ENCODE data around the gene KCNMA1.

The KCNMA1 gene

DNA sequence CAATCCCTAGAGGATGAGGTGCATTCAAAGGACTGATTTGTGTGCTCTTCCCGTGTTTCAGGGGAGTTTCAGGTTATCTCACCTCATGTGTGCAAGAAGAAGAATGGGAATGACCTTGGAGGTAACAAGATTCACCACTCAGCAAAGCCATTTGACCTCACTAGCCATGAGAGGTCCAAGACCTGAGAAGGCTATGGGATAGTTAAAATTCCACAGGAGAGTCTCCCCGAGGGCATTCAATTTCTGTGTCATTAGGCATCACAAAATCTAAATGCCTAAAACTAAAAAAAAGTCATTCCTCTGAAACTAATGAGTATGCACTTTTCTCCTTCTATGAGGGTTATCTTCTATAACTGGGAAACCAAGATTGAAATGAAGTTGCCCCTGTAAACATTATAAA, 433.4 kb downstream of the KCNMA1 start:
- no peak for TF ChIP-seq MYC (IDR thresholded peaks at IDR 0.05; ENCODE audit: low read depth, low read length)
- TF ChIP-seq, protein P1, sequence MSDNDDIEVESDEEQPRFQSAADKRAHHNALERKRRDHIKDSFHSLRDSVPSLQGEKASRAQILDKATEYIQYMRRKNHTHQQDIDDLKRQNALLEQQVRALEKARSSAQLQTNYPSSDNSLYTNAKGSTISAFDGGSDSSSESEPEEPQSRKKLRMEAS (IDR thresholded peaks at IDR 0.05; ENCODE audit: low read depth, low read length): no peak
- no peak for TF ChIP-seq POLR2A (IDR thresholded peaks at IDR 0.05; ENCODE audit: extremely low read depth, insufficient read length)
- TF ChIP-seq, protein P2, sequence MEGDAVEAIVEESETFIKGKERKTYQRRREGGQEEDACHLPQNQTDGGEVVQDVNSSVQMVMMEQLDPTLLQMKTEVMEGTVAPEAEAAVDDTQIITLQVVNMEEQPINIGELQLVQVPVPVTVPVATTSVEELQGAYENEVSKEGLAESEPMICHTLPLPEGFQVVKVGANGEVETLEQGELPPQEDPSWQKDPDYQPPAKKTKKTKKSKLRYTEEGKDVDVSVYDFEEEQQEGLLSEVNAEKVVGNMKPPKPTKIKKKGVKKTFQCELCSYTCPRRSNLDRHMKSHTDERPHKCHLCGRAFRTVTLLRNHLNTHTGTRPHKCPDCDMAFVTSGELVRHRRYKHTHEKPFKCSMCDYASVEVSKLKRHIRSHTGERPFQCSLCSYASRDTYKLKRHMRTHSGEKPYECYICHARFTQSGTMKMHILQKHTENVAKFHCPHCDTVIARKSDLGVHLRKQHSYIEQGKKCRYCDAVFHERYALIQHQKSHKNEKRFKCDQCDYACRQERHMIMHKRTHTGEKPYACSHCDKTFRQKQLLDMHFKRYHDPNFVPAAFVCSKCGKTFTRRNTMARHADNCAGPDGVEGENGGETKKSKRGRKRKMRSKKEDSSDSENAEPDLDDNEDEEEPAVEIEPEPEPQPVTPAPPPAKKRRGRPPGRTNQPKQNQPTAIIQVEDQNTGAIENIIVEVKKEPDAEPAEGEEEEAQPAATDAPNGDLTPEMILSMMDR (IDR thresholded peaks at IDR 0.05; ENCODE audit: low read depth, low read length): no peak
- no peak for DNase-seq (ENCODE audit: low read depth)

GRCh38 chr10:77202857-77203256, 434.8 kb downstream of the KCNMA1 start:
- TF ChIP-seq, protein P1 (IDR thresholded peaks at IDR 0.05; ENCODE audit: low read depth, low read length): no peak
- TF ChIP-seq, protein P2 (IDR thresholded peaks at IDR 0.05; ENCODE audit: low read depth, low read length): no peak
- TF ChIP-seq POLR2A (IDR thresholded peaks at IDR 0.05; ENCODE audit: extremely low read depth, insufficient read length): no peak
- TF ChIP-seq MYC (IDR thresholded peaks at IDR 0.05; ENCODE audit: low read depth, low read length): no peak
- DNase-seq (ENCODE audit: low read depth): no peak
- no peak overlapping the region for H3K4me3 ChIP-seq (ENCODE audit: low read depth, low read length)

More for the DNA sequence above, 433.4 kb downstream of the KCNMA1 start:
- H3K4me3 ChIP-seq (ENCODE audit: low read depth, low read length): no peak overlapping the region

DNA sequence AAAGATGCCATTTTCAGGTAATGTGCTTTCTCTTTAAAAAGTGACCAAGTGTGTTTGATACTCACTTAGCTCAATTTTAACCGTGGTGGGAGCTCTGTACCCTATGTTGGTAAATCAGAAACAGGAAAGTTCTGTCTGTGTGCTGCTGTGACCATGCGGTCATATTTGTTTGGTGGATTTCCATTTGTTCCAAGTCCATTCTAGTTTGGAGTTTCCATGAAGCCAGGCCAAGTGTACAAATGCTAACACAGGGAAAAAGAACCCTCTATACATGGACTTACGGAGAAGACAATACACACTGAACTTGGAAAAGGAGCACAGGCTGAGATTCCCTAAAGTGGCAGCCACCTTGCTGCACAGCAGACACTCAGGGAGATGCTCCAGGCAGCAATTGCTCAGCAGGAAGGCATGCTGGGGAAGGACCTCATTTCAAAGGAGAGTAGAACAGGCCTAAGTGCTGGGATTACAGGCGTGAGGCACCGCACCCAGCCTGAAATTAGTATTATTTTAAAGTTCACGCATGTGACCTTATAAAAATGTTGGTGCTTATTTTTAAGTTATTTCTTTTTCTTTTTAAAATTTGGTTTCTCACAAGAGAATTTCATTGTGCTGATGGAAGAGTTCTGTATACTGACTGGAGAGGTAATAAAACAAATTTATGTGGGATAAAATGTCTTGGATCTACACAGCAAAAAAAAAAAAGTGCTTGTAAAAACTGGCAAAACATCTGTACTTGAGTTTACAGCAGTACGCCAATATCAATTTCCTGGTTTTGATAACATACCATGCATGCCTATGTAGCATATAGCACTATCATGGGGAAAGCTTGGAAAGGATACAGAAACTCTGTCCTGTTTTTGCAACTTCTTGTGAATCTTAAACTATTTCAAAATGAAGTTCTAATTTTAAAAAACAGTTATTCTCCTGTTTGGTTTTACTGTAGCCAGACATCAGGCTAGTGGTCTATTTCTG, 436.2 kb downstream of the KCNMA1 start:
- TF ChIP-seq, protein P2 (IDR thresholded peaks at IDR 0.05; ENCODE audit: low read depth, low read length): no peak
- TF ChIP-seq POLR2A (IDR thresholded peaks at IDR 0.05; ENCODE audit: extremely low read depth, insufficient read length): no peak
- no peak for TF ChIP-seq MYC (IDR thresholded peaks at IDR 0.05; ENCODE audit: low read depth, low read length)
- TF ChIP-seq, protein P1 (IDR thresholded peaks at IDR 0.05; ENCODE audit: low read depth, low read length): no peak
- DNase-seq (ENCODE audit: low read depth): no peak
- H3K4me3 ChIP-seq (ENCODE audit: low read depth, low read length): no peak overlapping the region

- H3K4me3 ChIP-seq (ENCODE audit: low read depth, low read length): no peak overlapping the region
- TF ChIP-seq POLR2A (IDR thresholded peaks at IDR 0.05; ENCODE audit: extremely low read depth, insufficient read length): no peak
- TF ChIP-seq MYC (IDR thresholded peaks at IDR 0.05; ENCODE audit: low read depth, low read length): no peak
- TF ChIP-seq, protein P2 (IDR thresholded peaks at IDR 0.05; ENCODE audit: low read depth, low read length): no peak
- TF ChIP-seq, protein P1 (IDR thresholded peaks at IDR 0.05; ENCODE audit: low read depth, low read length): no peak
- peak; percentile 30 for DNase-seq (ENCODE audit: low read depth)
Measured at GRCh38 chr10:77197544-77197943, 440.1 kb downstream of the KCNMA1 start.

GRCh38 chr10:77196614-77197013, 441.0 kb downstream of the KCNMA1 start:
- H3K4me3 ChIP-seq (ENCODE audit: low read depth, low read length): no peak overlapping the region
- no peak for DNase-seq (ENCODE audit: low read depth)
- no peak for TF ChIP-seq MYC (IDR thresholded peaks at IDR 0.05; ENCODE audit: low read depth, low read length)
- TF ChIP-seq, protein P1 (IDR thresholded peaks at IDR 0.05; ENCODE audit: low read depth, low read length): no peak

- no peak overlapping the region for H3K4me3 ChIP-seq (ENCODE audit: low read depth, low read length)
- no peak for DNase-seq (ENCODE audit: low read depth)
- no peak for TF ChIP-seq POLR2A (IDR thresholded peaks at IDR 0.05; ENCODE audit: extremely low read depth, insufficient read length)
- no peak for TF ChIP-seq MYC (IDR thresholded peaks at IDR 0.05; ENCODE audit: low read depth, low read length)
- TF ChIP-seq, protein P2 (IDR thresholded peaks at IDR 0.05; ENCODE audit: low read depth, low read length): no peak
- TF ChIP-seq, protein P1 (IDR thresholded peaks at IDR 0.05; ENCODE audit: low read depth, low read length): no peak
Measured at GRCh38 chr10:77195101-77195500, 442.5 kb downstream of the KCNMA1 start.

Data from NB4 (cell line).